Endothelial cell (in vitro differentiated cells): Measurements from ENCODE around the gene SLC25A4. TPM values are rescaled to one million over a fixed set of nuclear protein-coding genes. Genes with fewer than 3 reads are reported as not detected.

ENCODE experiments used
- DNase-seq: peaks from one replicate; pipeline ENCODE4 v3.0.0; 2021; ENCODE audit warnings: low spot score
- H3K27ac Mint-ChIP-seq: one replicate; pipeline ENCODE4 v1.8.0; 2021; ENCODE audit warnings: mixed read lengths, inconsistent platforms; ENCODE audit not compliant: unreplicated experiment
- H3K27me3 Mint-ChIP-seq: one replicate; pipeline ENCODE4 v1.8.0; 2021; ENCODE audit warnings: mild to moderate bottlenecking, moderate library complexity, mixed read lengths, inconsistent platforms; ENCODE audit not compliant: unreplicated experiment
- H3K36me3 Mint-ChIP-seq: one replicate; pipeline ENCODE4 v1.8.0; 2021; ENCODE audit warnings: mild to moderate bottlenecking, low read depth, mixed read lengths, inconsistent platforms; ENCODE audit not compliant: unreplicated experiment
- H3K4me1 Mint-ChIP-seq: one replicate; pipeline ENCODE4 v1.8.0; 2021; ENCODE audit warnings: mild to moderate bottlenecking, mixed read lengths, inconsistent platforms; ENCODE audit not compliant: unreplicated experiment
- H3K4me3 Mint-ChIP-seq: one replicate; pipeline ENCODE4 v1.8.0; 2021; ENCODE audit warnings: mild to moderate bottlenecking, mixed read lengths, inconsistent platforms; ENCODE audit not compliant: unreplicated experiment
- H3K9me3 Mint-ChIP-seq: one replicate; pipeline ENCODE4 v1.8.0; 2021; ENCODE audit warnings: mixed read lengths, inconsistent platforms; ENCODE audit not compliant: unreplicated experiment
- CTCF ChIP-seq: fragments of 200-600 bp; sonication (generic); IDR thresholded peaks from one replicate; pipeline ENCODE4 v1.5.0; 2021; ENCODE audit warnings: antibody characterized with exemption; ENCODE audit not compliant: unreplicated experiment
- total RNA-seq: library from RNA; stranded (reverse); fragmentation: NEBNext Ultra II Directional; extraction: Animal tissue kit (Norgen Biotek cat#: 25700); gene quantifications from one replicate; pipeline ENCODE4 v1.2.1, GENCODE V29; 2021; ENCODE audit not compliant: unreplicated experiment

SLC25A4 gene
- total RNA-seq, 1 donor from 2014 or later, result 8.9 TPM

DNA sequence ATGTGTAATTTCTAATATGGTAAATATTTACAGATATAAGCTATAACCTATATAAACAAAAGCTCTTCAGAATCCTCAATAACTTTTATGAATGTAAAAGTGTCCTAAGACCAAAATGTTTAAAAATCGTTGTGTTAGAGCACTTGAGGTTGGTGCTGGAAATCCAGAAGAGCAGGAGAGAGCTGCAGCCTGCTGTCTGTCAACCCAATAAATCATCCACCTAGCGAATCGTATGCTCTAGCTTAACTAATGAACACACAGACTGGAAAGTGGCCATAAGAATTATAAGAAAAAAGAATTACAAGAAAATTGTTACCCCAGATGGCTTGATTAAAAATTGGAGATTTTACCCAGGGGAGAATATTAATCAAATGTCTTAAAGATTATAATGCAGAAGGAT, 43.7 kb downstream of the SLC25A4 start:
- no peak for TF ChIP-seq CTCF
- peaks cover 2% of the 10 kb centered on the region for H3K4me1 Mint-ChIP-seq
- no peak overlapping the region for H3K27ac Mint-ChIP-seq
- peaks cover 3% of the 10 kb centered on the region for H3K36me3 Mint-ChIP-seq
- H3K27me3 Mint-ChIP-seq, result no peaks in the 10 kb centered on the region
- no peak for DNase-seq
- H3K9me3 Mint-ChIP-seq, result no peaks in the 10 kb centered on the region
- H3K4me3 Mint-ChIP-seq, result no peak overlapping the region

GRCh38 chr4:185189606-185190305, 46.7 kb downstream of the SLC25A4 start:
- H3K27ac Mint-ChIP-seq, result no peak overlapping the region
- H3K4me3 Mint-ChIP-seq, result no peak overlapping the region
- H3K4me1 Mint-ChIP-seq, result peaks cover 6% of the 10 kb centered on the region
- H3K36me3 Mint-ChIP-seq, result peaks cover 3% of the 10 kb centered on the region
- no peaks in the 10 kb centered on the region for H3K9me3 Mint-ChIP-seq
- TF ChIP-seq CTCF, result no peak
- no peaks in the 10 kb centered on the region for H3K27me3 Mint-ChIP-seq
- DNase-seq, result no peak

DNA sequence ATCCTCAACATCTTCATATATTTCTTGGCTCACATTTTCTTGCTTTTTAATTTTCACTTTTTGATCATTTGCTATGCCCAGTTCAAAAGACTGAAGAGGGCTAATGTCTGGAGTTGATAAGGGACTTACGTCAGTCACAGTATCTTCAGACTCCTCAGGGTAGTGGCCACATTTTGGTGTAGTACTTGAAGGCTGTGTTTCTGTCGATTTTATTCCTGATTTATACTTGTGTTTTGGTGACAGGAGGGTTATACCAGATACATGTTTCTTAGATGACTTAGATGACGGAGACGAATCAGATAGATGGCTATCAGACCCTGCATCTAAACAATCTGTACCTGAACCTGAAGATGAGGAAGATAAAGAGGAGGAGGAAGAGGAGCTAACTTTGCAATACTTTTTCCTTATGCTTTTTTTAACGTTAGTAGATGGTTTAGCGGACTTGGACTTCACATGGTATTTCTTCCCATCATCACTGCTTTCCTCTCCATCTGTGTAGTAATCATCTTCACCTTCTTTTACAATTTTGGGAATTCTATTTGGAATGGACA, 47.3 kb downstream of the SLC25A4 start:
- H3K9me3 Mint-ChIP-seq, result no peaks in the 10 kb centered on the region
- no peak for TF ChIP-seq CTCF
- no peak overlapping the region for H3K27ac Mint-ChIP-seq
- no peaks in the 10 kb centered on the region for H3K27me3 Mint-ChIP-seq
- no peak for DNase-seq
- H3K4me3 Mint-ChIP-seq, result no peak overlapping the region
- H3K36me3 Mint-ChIP-seq, result peaks cover 3% of the 10 kb centered on the region
- H3K4me1 Mint-ChIP-seq, result peaks cover 6% of the 10 kb centered on the region

DNA sequence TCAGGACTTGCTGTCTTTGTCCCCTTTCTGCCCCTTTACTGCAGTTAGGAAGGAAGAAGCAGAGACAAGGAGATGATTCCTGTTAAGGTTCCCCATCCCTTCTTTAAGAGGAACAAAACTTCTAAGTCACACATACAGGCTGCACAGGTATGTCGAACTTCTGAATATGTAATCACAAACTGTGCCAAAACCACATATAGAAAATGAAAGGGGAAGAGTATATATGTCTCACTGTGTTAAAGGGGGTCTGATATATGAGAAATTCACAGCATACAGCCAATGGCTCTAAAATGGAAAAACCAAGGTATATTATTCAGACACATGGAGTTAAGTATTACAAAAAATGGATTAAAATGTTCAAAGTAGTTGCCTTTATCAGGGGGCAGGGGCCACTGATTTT, 49.0 kb downstream of the SLC25A4 start:
- Mint-ChIP-seq H3K4me1 (peaks cover 6% of the 10 kb centered on the region), H3K27me3 (no peaks in the 10 kb centered on the region), H3K36me3 (peaks cover 3% of the 10 kb centered on the region), H3K4me3 (no peak overlapping the region), H3K27ac (no peak overlapping the region), H3K9me3 (no peaks in the 10 kb centered on the region)
- no peak for DNase-seq
- TF ChIP-seq CTCF, result no peak
